GM19455 (cell line): Measurements from ENCODE around the gene RTEL1.
"Not testable (repeated sequence)": the region's sequence is repeated elsewhere in the genome, so short reads cannot be mapped to it uniquely, and the experiment has no call there.

Experiments used
- ATAC-seq: cut with Tn5 transposase; IDR thresholded peaks from one replicate; pipeline ENCODE4 v1.9.1; 2021; ENCODE audit not compliant: unreplicated experiment

Gene RTEL1

GRCh38 chr20:63652192-63652980, 5.7 kb upstream of the RTEL1 start:
- no peak for ATAC-seq

GRCh38 chr20:63653041-63653973, 4.8 kb upstream of the RTEL1 start, which contains the start of gene STMN3:
STMN3 (minus strand) TSS chr20:63653424; CDS start chr20:63653345, 79 bp downstream.
- no peak for ATAC-seq

- ATAC-seq, result no peak
Measured at GRCh38 chr20:63653974-63654668, 4.0 kb upstream of the RTEL1 start.

GRCh38 chr20:63655249-63655648, 2.9 kb upstream of the RTEL1 start:
- no peak for ATAC-seq

GRCh38 chr20:63656451-63656850, 1.7 kb upstream of the RTEL1 start:
- no peak for ATAC-seq

GRCh38 chr20:63657260-63657936, 714 bp upstream of the RTEL1 start:
- no peak for ATAC-seq

- peak; percentile 19 for ATAC-seq
Measured at GRCh38 chr20:63658749-63659187, 656 bp downstream of the RTEL1 start.

GRCh38 chr20:63659370-63659769, 1.3 kb downstream of the RTEL1 start:
- ATAC-seq, result no peak

- ATAC-seq, result not testable (repeated sequence)
Measured at GRCh38 chr20:63660174-63660573, 2.1 kb downstream of the RTEL1 start.

- ATAC-seq, result no peak
Measured at GRCh38 chr20:63660622-63661021, 2.5 kb downstream of the RTEL1 start.

- no peak for ATAC-seq
Measured at GRCh38 chr20:63661108-63661507, 3.0 kb downstream of the RTEL1 start.

- ATAC-seq, result no peak
Measured at GRCh38 chr20:63661959-63662812, 4.1 kb downstream of the RTEL1 start.

- ATAC-seq, result no peak
Measured at GRCh38 chr20:63662813-63663189, 4.7 kb downstream of the RTEL1 start.

GRCh38 chr20:63663332-63664066, 5.4 kb downstream of the RTEL1 start:
- no peak for ATAC-seq

- no peak for ATAC-seq
Measured at GRCh38 chr20:63664143-63664851, 6.2 kb downstream of the RTEL1 start.

- ATAC-seq, result no peak
Measured at GRCh38 chr20:63664861-63665594, 6.9 kb downstream of the RTEL1 start.

GRCh38 chr20:63665708-63666107, 7.6 kb downstream of the RTEL1 start:
- ATAC-seq, result no peak

- no peak for ATAC-seq
Measured at GRCh38 chr20:63667858-63668257, 9.7 kb downstream of the RTEL1 start.
